HEK293 (cell line): ENCODE measurements around the gene IRS2.

Source experiments
- CTCF ChIA-PET: fragments of 350-600 bp; formaldehyde crosslinking; extraction: SDS; loops from one replicate; lab custom pipeline; 2021; ENCODE audit warnings: antibody characterized with exemption; lab: Yijun Ruan, JAX
- POLR2A ChIA-PET: fragments of 300-600 bp; formaldehyde crosslinking; extraction: SDS; loops from one replicate; lab custom pipeline; 2020; ENCODE audit warnings: antibody characterized with exemption, inconsistent platforms; lab: Yijun Ruan, JAX
- H3K27ac ChIP-seq: fragments of 200-500 bp; sonication (Bioruptor generic); 2 replicates; pipeline ENCODE4 v1.5.1; 2014; ENCODE audit warnings: low read depth, low read length, control low read depth, inconsistent platforms; ENCODE audit errors: extremely low read depth
- H3K36me3 ChIP-seq, 2 experiments: fragments of 200-500 bp in 1 of 2; sonication (Bioruptor generic) in 1 of 2; 1 replicate in 1 of 2; 2 replicates in 1 of 2; pipeline ENCODE4 v1.5.1; 2014 to 2017; ENCODE audit warnings: inconsistent platforms in 2 of 2, low read length in 2 of 2; ENCODE audit not compliant: control insufficient read depth in 2 of 2, insufficient read depth in 1 of 2
- H3K4me1 ChIP-seq: fragments of 200-500 bp; sonication (Bioruptor generic); 2 replicates; pipeline ENCODE4 v1.5.1; 2014; ENCODE audit warnings: mild to moderate bottlenecking, low read length, inconsistent platforms; ENCODE audit not compliant: control insufficient read depth, insufficient read depth
- H3K4me3 ChIP-seq: 2 replicates; pipeline ENCODE4 v1.5.1; 2011; ENCODE audit warnings: low read depth, mild to moderate bottlenecking, control low read depth, low read length, moderate library complexity
- H3K9me3 ChIP-seq: fragments of 200-500 bp; sonication (Bioruptor generic); 2 replicates; pipeline ENCODE4 v1.5.1; 2014; ENCODE audit warnings: low read depth, low read length, inconsistent platforms; ENCODE audit not compliant: control insufficient read depth, insufficient read depth
- AEBP2 ChIP-seq: fragments of 450-650 bp; formaldehyde crosslinking; IDR thresholded peaks from 2 replicates; pipeline ENCODE4 v1.5.1; 2016; ENCODE audit warnings: missing biosample characterization, missing genetic modification characterization, borderline replicate concordance
- GFI1B ChIP-seq: fragments of 450-650 bp; formaldehyde crosslinking; IDR thresholded peaks from 2 replicates; pipeline ENCODE4 v1.5.1; 2016; ENCODE audit warnings: missing biosample characterization, missing genetic modification characterization
- HOXC10 ChIP-seq: sonication (generic); formaldehyde crosslinking; IDR thresholded peaks from 2 replicates; pipeline ENCODE4 v1.8.1; 2023; ENCODE audit warnings: mild to moderate bottlenecking, missing genetic modification reagents
- INSM2 ChIP-seq: fragments of 450-650 bp; formaldehyde crosslinking; IDR thresholded peaks from 2 replicates; pipeline ENCODE4 v1.5.1; 2016; ENCODE audit warnings: missing biosample characterization, missing genetic modification characterization
- PBX3 ChIP-seq: sonication (generic); formaldehyde crosslinking; IDR thresholded peaks from 2 replicates; pipeline ENCODE4 v1.8.1; 2022; ENCODE audit warnings: mild to moderate bottlenecking, moderate library complexity, missing genetic modification reagents
- REPIN1 ChIP-seq: fragments of 450-650 bp; formaldehyde crosslinking; IDR thresholded peaks from 2 replicates; pipeline ENCODE4 v1.5.1; 2017; ENCODE audit warnings: missing biosample characterization, missing genetic modification characterization, low read depth
- SP2 ChIP-seq: fragments of 450-650 bp; formaldehyde crosslinking; IDR thresholded peaks from 2 replicates; pipeline ENCODE4 v1.5.1; 2016; ENCODE audit warnings: missing biosample characterization, missing genetic modification characterization
- SP3 ChIP-seq: fragments of 450-650 bp; formaldehyde crosslinking; IDR thresholded peaks from 2 replicates; pipeline ENCODE4 v1.5.1; 2016; ENCODE audit warnings: missing biosample characterization, missing genetic modification characterization
- TRIM28 ChIP-seq: IDR thresholded peaks from 2 replicates; pipeline ENCODE4 v1.6.1; 2011; ENCODE audit warnings: low read length, control low read depth, borderline replicate concordance
- ZBTB17 ChIP-seq: fragments of 450-650 bp; formaldehyde crosslinking; IDR thresholded peaks from 2 replicates; pipeline ENCODE4 v1.5.1; 2016; ENCODE audit warnings: missing biosample characterization, missing genetic modification characterization
- ZBTB44 ChIP-seq: fragments of 450-650 bp; IDR thresholded peaks from 2 replicates; pipeline ENCODE4 v1.5.1; 2018; ENCODE audit warnings: missing biosample characterization, mild to moderate bottlenecking, missing genetic modification characterization
- ZNF16 ChIP-seq: fragments of 450-650 bp; formaldehyde crosslinking; IDR thresholded peaks from 2 replicates; pipeline ENCODE4 v1.5.1; 2016; ENCODE audit warnings: low read depth, missing biosample characterization, missing genetic modification characterization
- ZNF391 ChIP-seq: fragments of 450-650 bp; formaldehyde crosslinking; IDR thresholded peaks from 2 replicates; pipeline ENCODE4 v1.5.1; 2016; ENCODE audit warnings: low read depth, missing biosample characterization, missing genetic modification characterization, borderline replicate concordance
- ZNF416 ChIP-seq: fragments of 450-650 bp; formaldehyde crosslinking; IDR thresholded peaks from 2 replicates; pipeline ENCODE4 v1.5.1; 2016; ENCODE audit warnings: missing biosample characterization, missing genetic modification characterization
- ZNF529 ChIP-seq: fragments of 450-650 bp; formaldehyde crosslinking; IDR thresholded peaks from 2 replicates; pipeline ENCODE4 v1.5.1; 2017; ENCODE audit warnings: missing genetic modification characterization, missing biosample characterization; ENCODE audit not compliant: insufficient replicate concordance
- ZNF530 ChIP-seq: fragments of 450-650 bp; formaldehyde crosslinking; IDR thresholded peaks from 2 replicates; pipeline ENCODE4 v1.5.1; 2016; ENCODE audit warnings: low read depth, missing biosample characterization, missing genetic modification characterization
- ZNF544 ChIP-seq: fragments of 450-650 bp; formaldehyde crosslinking; IDR thresholded peaks from 2 replicates; pipeline ENCODE4 v1.5.0; 2017; ENCODE audit warnings: missing biosample characterization, missing genetic modification characterization
- ZNF610 ChIP-seq: fragments of 450-650 bp; formaldehyde crosslinking; IDR thresholded peaks from 2 replicates; pipeline ENCODE4 v1.5.1; 2016; ENCODE audit warnings: missing biosample characterization, missing genetic modification characterization, borderline replicate concordance
- ZNF623 ChIP-seq: fragments of 450-650 bp; formaldehyde crosslinking; IDR thresholded peaks from 2 replicates; pipeline ENCODE4 v1.5.1; 2016; ENCODE audit warnings: missing biosample characterization, missing genetic modification characterization
- ZSCAN23 ChIP-seq: fragments of 450-650 bp; formaldehyde crosslinking; IDR thresholded peaks from 2 replicates; pipeline ENCODE4 v1.5.1; 2016; ENCODE audit warnings: missing biosample characterization, missing genetic modification characterization
- TF ChIP-seq, protein P1 (sequence below): fragments of 450-650 bp; formaldehyde crosslinking; IDR thresholded peaks from 2 replicates; pipeline ENCODE4 v1.5.1; 2016; ENCODE audit warnings: missing biosample characterization, missing genetic modification characterization

Gene IRS2

DNA sequence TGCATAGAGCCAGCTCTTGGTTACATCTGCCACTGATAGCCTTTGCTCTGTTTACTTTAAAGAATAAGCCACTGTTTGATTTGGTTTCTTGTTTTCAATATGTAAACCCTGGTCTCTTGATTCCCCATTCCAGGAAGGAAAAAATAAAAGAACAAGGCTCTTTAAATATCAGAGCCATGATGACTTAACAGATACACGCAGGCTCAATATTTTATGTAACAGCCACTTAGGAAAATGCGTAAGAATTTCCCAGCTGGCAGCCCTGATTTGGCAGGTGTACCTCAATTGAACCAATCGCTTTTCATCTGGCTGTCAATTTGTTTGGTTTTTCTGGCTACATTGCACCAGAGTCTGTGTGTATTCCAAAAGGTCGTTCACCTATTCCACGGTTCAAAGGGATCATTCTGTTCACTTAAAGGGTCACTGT is 65.6 kb downstream of the IRS2 start:
- POLR2A ChIA-PET, result no interaction called here
- Histone ChIP-seq H3K36me3 (no peaks in the 10 kb centered on the region), H3K27ac (no peak overlapping the region), H3K4me1 (0 out of 2 replicates have a peak, but pooled peaks cover 2% of the 10 kb centered on the region), H3K4me3 (no peak overlapping the region), H3K9me3 (no peaks in the 10 kb centered on the region)
- TF ChIP-seq AEBP2 (tag by site-specific recombination) (no peak), ZNF623 (tag by site-specific recombination) (no peak), ZNF610 (tag by site-specific recombination) (no peak)
- CTCF ChIA-PET, result interaction anchor here (1.1 kb wide), 1 partner anchor 27 kb away, joined by 3 read pairs; no protein-coding TSS in a partner anchor

- no peak overlapping the region for H3K4me3 ChIP-seq
- ChIA-PET CTCF (interaction anchor here (1.1 kb wide), 1 partner anchor 27 kb away, joined by 3 read pairs; no protein-coding TSS in a partner anchor), POLR2A (no interaction called here)
- no peaks in the 10 kb centered on the region for H3K36me3 ChIP-seq
- H3K9me3 ChIP-seq, result no peaks in the 10 kb centered on the region
- 0 out of 2 replicates have a peak, but pooled peaks cover 2% of the 10 kb centered on the region for H3K4me1 ChIP-seq
- H3K27ac ChIP-seq, result no peak overlapping the region
- no peak for TF ChIP-seq HOXC10 (CRISPR knock-in tag)
- TF ChIP-seq ZBTB17 (tag by site-specific recombination), result peak; percentile 82
These were observed 66.3 kb downstream of the IRS2 start for GRCh38 chr13:109719962-109720646.

DNA sequence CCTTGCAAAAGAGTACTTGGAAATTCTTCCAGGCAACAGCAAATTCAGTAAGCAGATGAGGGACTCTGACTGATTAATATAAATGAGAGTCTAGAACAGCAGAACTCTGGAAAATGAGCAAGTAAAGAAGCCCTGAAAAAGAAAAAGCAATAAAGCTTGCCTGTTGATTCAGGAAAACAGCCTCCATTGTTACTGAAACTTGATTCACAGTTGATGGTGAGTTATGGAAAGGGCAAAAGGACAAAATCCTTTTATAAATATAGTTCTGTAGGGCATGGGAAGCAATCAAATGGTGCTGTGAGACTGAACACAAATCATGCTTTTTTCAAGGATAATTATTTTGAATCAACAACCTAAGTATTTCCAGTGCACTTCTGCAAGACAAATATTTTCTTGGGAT is 67.7 kb downstream of the IRS2 start:
- no peak overlapping the region for H3K27ac ChIP-seq
- TF ChIP-seq ZNF529 (tag by site-specific recombination), result no peak
- TF ChIP-seq REPIN1, result no peak
- no peak for TF ChIP-seq ZNF544 (tag by site-specific recombination)
- TF ChIP-seq, protein P1, sequence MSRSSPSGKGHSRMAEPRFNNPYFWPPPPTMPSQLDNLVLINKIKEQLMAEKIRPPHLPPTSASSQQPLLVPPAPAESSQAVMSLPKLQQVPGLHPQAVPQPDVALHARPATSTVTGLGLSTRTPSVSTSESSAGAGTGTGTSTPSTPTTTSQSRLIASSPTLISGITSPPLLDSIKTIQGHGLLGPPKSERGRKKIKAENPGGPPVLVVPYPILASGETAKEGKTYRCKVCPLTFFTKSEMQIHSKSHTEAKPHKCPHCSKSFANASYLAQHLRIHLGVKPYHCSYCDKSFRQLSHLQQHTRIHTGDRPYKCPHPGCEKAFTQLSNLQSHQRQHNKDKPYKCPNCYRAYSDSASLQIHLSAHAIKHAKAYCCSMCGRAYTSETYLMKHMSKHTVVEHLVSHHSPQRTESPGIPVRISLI, result no peak
- TF ChIP-seq TRIM28, result no peak
- no peak for TF ChIP-seq SP3
- no peak for TF ChIP-seq ZNF16 (tag by site-specific recombination)
- TF ChIP-seq GFI1B, result no peak
- TF ChIP-seq INSM2 (tag by site-specific recombination), result no peak
- no peak for TF ChIP-seq SP2
- no peak for TF ChIP-seq ZSCAN23 (tag by site-specific recombination)
- TF ChIP-seq ZNF391 (tag by site-specific recombination), result no peak
- TF ChIP-seq PBX3 (CRISPR knock-in tag), result no peak
- no peak for TF ChIP-seq ZNF416 (tag by site-specific recombination)
- no peak for TF ChIP-seq ZNF530 (tag by site-specific recombination)
- no peak for TF ChIP-seq ZBTB44 (tag by site-specific recombination)
- no peaks in the 10 kb centered on the region for H3K36me3 ChIP-seq
- 0 out of 2 replicates have a peak, but pooled peaks cover 2% of the 10 kb centered on the region for H3K4me1 ChIP-seq
- no peaks in the 10 kb centered on the region for H3K9me3 ChIP-seq
- H3K4me3 ChIP-seq, result no peak overlapping the region
- ChIA-PET CTCF (no interaction called here), POLR2A (no interaction called here)
